Measurements from ENCODE around the gene CH25H. TPM values are rescaled to one million over a fixed set of nuclear protein-coding genes. Genes with fewer than 3 reads are reported as not detected.
"Not testable (repeated sequence)": the region's sequence is repeated elsewhere in the genome, so short reads cannot be mapped to it uniquely, and the experiment has no call there.

CH25H gene
- polyA plus RNA-seq, 3 donors = 0.13 to 0.21 TPM; not detected in 1

DNA sequence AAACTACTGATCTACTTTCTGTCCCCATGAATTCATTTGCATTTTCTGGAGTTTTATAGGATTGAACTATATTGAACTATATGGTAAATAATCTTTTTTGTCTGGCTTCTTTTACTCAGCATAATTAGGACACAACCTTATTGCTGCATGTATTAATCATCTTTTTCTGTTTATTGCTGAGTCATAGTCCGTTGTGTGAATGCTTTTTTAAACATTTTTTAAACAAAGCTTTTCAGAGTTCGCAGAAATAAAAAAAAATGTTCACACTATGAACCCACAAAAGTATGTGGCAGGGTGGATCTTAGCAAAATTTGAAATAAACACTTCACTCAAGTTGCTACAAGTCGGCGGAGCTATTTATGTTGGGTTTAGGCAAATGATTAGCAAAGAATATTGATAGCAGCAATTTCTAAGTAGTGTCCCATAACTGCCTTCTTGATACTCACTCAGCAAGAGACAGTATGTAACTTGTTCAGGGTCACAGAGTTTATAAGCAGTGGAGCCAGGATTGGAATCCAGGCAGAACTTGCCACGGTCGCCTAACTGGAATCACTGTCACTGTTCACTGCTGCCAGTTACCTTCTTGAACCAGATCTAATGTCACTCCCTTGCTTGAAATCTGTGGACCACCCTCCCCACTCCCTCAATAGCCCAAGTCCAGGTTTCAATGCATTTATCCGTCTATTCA is 5.6 kb downstream of the CH25H start:
- no peak for DNase-seq

DNA sequence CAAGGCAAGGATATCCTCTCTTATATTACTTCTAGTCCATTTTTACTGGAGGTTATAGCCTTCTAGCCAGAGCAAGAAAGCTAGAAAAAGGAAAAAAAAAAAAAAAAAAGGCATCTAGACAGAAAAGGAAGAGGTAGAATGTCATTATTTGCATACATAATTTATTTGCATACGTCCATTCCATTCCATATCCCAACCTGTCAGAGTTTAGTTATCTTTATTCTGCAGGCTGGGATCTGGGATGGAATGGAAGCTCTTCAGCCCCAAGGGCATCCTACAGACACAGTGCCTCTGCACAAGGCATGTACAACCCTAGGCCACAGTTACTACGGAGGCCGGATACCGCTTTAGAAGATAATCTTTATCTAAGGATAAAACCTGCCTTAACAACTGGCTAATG is 9.6 kb downstream of the CH25H start:
- no peak for DNase-seq

DNA sequence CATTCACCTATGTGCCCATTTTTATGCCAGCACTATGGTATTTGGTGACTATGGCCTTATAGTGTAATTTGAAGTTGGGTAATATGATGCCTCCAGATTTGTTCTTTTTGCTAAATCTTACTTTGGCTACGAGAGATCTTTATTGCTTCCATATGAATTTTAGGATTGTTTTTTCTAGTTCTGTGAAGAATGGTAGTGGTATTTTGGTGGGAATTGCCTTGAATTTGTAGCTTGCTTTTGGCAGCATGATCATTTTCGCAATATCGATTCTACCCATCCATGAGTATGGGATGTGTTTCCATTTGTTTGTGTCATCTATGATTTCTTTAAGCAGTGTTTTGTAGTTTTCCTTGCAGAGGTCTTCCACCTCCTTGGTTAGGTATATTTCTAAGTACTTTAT is 15.8 kb downstream of the CH25H start:
- DNase-seq = not testable (repeated sequence)

DNA sequence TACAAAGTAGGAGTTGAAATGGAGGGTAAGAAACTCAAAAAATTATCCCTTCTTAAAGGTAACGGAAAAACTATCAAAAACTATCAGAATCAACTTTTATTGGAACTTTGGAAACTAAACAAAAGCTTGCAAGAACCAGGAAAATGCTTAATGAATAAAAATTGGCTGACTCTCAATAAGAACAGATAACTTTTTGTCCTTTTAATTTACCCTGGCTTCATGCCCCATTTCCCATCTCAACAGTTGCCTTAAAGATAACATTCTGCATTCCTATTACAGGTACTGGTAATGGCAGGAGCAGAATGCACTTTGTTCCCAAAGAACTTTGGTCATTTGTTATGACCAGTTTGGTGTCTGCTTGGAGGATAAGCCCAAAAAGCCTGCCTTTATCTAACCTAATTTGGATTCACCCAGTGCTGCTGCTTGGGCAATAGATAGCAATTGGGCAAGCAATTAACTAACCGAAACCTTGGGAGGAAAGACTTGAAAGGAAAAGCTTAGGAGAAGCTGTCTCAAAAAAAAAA is 17.8 kb downstream of the CH25H start:
- no peak for DNase-seq

DNA sequence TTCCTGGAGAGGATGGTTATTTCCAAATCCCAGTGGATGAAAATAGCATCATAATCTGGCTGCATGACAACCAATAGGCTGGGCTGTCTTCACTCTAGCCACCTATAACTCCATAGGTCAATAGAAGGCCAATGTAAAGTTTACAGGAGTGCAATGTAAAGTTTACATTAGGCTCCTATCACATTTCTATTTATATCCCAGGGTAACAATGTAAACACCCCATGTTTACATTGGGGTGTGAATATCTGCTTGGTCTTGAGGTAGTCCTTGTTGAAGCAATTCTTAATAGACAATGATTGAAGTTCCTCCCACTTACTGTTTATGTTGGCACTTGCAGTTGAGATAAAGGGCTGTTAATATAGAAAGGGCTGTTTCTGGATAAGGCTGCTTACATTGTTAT is 21.5 kb downstream of the CH25H start:
- no peak for DNase-seq

- no peak for DNase-seq
Measured at GRCh38 chr10:89184638-89185037, 22.5 kb downstream of the CH25H start.

DNA sequence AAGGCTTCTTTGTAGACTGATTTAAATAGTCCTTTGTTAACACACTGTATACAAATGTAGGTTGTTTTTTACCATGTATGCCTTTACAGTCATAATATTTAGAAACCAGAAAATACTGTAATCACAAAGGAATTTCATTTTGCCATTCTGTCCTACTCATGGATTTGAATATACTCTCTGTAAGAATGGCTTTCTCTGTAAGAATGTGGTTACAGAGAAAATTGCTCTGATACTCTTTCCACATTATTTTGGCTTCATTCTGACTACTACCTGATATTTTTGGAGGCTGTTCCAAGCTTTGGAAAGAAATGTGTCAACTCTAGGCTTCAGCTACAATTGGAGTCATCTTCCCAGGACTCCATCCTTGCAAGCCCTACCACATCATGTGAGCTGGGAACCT is 23.5 kb downstream of the CH25H start:
- DNase-seq = no peak

DNA sequence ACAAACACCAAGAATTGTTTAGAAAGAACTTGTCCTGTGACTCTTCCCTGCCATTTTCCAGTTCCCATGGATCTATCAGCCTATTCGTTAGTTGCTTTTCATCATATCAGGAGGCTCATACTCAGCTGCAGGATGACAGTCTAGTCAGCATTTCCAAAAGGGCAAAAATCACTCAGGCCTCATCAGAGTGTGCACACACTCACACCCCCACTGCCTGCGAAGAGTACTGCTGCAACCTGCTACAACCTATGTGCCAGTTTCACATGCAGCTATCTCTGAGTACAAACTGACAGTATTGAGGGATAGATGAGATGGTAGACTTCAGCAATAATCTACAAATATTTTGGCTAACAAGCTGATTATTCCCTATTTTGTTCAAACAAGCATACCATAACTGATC is 24.2 kb downstream of the CH25H start:
- DNase-seq = no peak

DNA sequence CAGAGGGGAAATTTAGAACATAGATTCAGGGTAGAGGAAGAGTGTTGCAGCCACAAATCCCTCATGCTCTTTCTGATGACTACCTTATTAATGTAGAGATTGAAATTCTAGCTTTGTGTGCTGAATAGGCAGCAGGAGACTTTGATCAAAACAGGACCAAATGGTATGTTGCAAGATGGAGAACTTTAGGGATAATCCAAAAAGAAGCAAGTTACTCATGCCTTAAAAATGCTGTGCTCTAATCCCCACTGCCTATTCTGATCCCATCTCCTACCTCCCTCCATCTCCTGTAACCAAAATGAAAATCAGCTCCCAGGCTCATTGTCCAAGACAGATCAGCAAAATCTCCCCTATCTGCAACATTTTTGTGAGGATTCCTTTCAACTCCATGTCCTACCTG is 31.3 kb downstream of the CH25H start:
- DNase-seq = no peak

DNA sequence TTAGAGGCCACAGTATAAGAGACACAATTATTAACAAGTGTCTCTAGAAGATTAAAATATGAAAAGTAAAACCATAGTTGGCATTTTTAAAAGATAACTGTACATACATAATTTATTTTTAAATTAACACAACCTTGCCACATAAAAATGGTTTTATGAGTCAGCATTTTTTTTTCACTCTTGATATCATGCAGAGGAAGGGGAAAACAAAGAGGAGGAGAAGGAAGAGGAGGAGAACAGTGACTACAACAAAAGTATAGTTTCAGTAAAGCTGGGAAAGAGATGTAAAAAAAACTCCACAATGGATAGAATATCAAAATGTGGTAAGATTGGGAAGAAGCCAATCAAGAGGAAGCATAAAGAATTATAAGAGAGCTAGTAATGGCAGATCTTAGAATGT is 34.0 kb downstream of the CH25H start:
- DNase-seq = no peak

- DNase-seq = no peak
Measured at GRCh38 chr10:89171996-89172395, 35.1 kb downstream of the CH25H start.

DNA sequence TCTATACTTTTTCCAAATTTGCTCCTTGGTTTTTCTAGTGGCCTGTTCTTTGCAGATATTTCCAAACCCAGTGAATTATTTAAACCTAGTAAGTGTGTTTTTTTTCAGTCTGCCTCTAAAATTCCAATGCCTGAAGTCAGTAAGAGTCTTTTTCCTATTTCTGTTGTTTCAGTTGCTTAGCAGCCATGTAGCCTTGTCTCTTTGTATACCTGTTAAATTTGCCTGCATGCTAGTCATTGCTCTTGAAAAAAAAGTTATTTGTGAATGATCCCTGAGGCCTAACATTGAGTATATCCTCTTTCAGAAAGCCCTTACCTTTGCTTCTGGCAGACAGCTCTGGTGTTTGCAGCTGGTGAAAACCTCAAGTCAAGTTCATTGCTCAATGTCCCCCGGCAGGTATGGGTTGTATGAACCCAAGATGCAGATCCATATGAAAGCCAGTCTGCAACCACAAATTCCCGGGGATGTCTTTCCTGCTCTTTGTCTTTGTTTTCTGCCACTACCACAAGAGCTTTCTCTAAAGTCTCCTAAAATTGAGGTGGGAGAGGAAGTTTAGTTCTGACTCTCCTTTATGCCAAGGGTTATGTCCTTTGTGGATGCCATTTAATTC is 35.7 kb downstream of the CH25H start:
- no peak for DNase-seq

DNA sequence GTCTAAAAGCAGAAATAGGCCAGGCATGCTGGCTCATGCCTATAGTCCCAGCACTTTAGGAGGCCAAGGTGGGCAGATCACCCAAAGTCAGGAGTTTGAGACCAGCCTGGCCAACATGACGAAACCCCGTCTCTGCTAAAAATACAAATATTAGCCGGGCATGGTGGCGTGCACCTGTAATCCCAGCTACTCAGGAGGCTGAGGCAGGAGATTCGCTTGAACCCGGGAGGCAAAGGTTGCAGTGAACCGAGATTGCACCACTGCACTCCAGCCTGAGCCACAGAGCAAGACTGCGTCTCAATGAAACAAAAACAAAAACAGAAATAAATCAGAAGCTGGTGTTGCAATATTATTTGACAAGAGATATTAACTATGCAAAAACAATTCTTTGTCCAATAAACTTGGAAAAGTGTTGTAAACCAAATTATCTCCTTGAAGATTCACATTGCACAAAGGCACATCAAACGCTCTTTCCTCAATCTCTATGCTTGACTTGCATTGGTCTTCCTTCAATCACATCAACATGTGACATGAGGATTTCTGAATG is 38.7 kb downstream of the CH25H start:
- DNase-seq = not testable (repeated sequence)

DNA sequence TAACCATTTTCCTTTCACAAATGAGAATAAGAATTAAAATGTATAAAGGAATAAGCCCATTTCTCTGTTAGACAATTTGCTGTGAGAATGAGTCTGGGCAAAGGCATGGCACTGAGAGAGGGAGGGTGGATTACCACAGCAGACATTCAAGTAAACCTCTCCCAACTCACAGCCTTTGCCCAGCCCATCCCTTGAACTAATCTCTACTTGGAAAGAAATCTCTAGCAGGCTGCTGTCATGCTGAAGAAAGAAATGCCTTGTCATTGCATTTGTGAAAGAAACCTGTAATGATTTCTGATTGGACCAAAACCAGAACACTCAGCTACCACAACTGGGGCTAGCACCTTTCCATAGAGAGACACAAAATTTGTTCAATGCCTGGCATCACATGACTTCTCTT is 39.2 kb downstream of the CH25H start:
- DNase-seq = no peak

GRCh38 chr10:89165923-89166322 is 41.2 kb downstream of the CH25H start:
- no peak for DNase-seq

GRCh38 chr10:89164920-89165319 is 42.2 kb downstream of the CH25H start:
- no peak for DNase-seq

DNA sequence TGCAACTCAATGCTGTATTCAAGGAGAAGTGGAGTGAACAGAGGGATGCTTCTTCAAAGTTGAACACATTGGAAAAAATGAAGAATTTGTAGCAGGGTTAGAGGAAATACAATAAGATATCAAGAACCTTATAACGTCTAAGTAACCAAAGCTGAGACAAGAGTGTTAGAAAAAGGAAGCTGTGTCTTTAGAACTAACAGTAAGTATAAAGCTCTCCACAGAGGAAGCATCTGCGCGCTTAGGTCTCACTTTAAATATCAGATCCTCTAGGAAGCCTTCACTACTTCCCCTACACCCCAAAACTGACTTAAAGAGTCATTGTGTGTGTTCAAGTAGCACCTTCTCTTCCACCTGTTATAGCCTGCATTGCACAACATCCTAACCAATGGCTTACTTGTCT is 43.0 kb downstream of the CH25H start:
- DNase-seq = no peak

- no peak for DNase-seq
Measured at GRCh38 chr10:89163265-89163995, 43.7 kb downstream of the CH25H start.

DNA sequence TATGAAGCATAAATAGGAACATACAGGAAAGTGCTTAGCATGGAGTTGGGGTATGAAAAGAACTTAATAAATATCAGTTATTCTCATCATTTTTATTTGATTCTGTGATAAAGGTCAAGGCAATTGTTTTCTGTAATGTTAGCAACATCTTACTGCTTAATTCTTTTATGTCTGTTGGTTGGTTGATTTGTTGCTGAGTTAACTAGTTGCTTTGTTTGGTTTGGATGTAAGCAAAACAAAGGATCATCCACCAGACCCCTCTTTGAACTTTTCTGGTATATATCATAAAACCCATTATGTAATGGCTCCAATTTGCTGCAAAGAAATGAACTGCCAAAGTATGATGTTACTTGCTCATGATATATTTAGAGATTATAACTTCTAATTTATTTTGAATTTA is 44.5 kb downstream of the CH25H start:
- peak; percentile 52 for DNase-seq

GRCh38 chr10:89160339-89160738 is 46.8 kb downstream of the CH25H start:
- no peak for DNase-seq

- no peak for DNase-seq
Measured at GRCh38 chr10:89159761-89160160, 47.4 kb downstream of the CH25H start.

DNA sequence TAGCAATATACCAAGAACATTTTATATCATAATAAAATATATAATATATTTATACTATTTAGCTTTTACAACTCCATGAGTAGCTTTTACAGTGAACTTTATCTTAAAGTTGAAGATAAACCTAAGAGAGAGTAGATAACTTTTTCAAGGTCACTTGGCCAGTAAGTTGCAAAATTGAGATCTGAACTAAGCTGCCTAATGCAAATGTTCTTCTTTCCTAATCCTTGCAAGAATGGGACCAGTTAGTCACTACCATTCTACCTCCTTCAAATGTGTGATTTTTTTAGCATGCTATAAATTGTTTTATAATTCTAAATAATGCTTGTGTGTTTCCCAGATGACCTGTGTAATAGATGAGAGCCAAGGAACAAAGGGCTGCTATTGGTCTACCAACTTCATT is 47.8 kb downstream of the CH25H start:
- no peak for DNase-seq

- no peak for DNase-seq
Measured at GRCh38 chr10:89158446-89158845, 48.7 kb downstream of the CH25H start.
